Prostate gland (tissue), 2 donors: Measurements from ENCODE around the gene CD320. TPM values are rescaled to one million over a fixed set of nuclear protein-coding genes. Genes with fewer than 3 reads are reported as not detected.

Experiments
- DNase-seq: peaks from one replicate; pipeline ENCODE4 v3.0.0-alpha.2; 2019; ENCODE audit warnings: low spot score
- H3K27ac ChIP-seq, 2 donors: fragments of 200-600 bp; sonication (generic); 2 replicates each; pipeline ENCODE4 v1.5.1; 2017 to 2019
- H3K27me3 ChIP-seq: fragments of 200-600 bp; sonication (generic); replicated peaks from 2 replicates; pipeline ENCODE4 v1.5.1; 2019; ENCODE audit not compliant: insufficient read depth
- H3K36me3 ChIP-seq, 2 donors: fragments of 200-600 bp; sonication (generic); 1 replicate in 1 of 2; 2 replicates in 1 of 2; pipeline versions ENCODE4 v1.5.1 to v1.8.1; 2017 to 2019
- H3K4me1 ChIP-seq: fragments of 200-600 bp; sonication (generic); replicated peaks from 2 replicates; pipeline ENCODE4 v1.5.1; 2019
- H3K4me3 ChIP-seq, 2 donors: fragments of 200-600 bp; sonication (generic); 2 replicates each; pipeline ENCODE4 v1.5.1; 2017 to 2019
- H3K9me3 ChIP-seq: fragments of 200-600 bp; sonication (generic); 2 replicates; pipeline ENCODE4 v1.5.1; 2017
- CTCF ChIP-seq, 4 experiments: fragments of 200-600 bp in 2 of 4; fragments of 450-650 bp in 2 of 4; sonication (generic) in 2 of 4; IDR thresholded peaks; 1 replicate in 3 of 4; 2 replicates in 1 of 4; pipeline ENCODE4 v1.5.1; 2016 to 2019; ENCODE audit warnings: antibody characterized with exemption in 4 of 4, mild to moderate bottlenecking in 2 of 4, moderate library complexity in 2 of 4
- POLR2A ChIP-seq: fragments of 450-650 bp; IDR thresholded peaks from one replicate; pipeline ENCODE4 v1.6.1; 2016; ENCODE audit warnings: antibody characterized with exemption, mild to moderate bottlenecking
- POLR2AphosphoS5 ChIP-seq: sonication (generic); formaldehyde crosslinking; IDR thresholded peaks from one replicate; pipeline ENCODE4 v1.6.1; 2017; ENCODE audit warnings: antibody characterized with exemption
- WGBS: methylation state at CpG from one replicate; pipeline ENCODE4 v1.1.5; 2018; 5-methylcytosine and 5-hydroxymethylcytosine counted together
- intact Hi-C: fragments of 100-400 bp; cut with DNase I; formaldehyde crosslinking; loops from one replicate; pipeline ENCODE4 v1.14.2; 2022
- total RNA-seq, 2 donors: library from RNA; depleted of rRNA; stranded (reverse); fragments of >200 nt; gene quantifications; one replicate each; pipeline ENCODE4 v1.1.0, GENCODE V29; 2016

Gene CD320
- total RNA-seq, 2 donors from 2014 or later = 50.8 to 91.4 TPM

GRCh38 chr19:8335343-8336071, 27.3 kb upstream of the CD320 start:
- no peaks in the 10 kb centered on the region for H3K36me3 ChIP-seq
- peaks cover 2% of the 10 kb centered on the region for H3K4me1 ChIP-seq
- H3K9me3 ChIP-seq = no peaks in the 10 kb centered on the region
- intact Hi-C loops = no loop called here
- H3K27ac ChIP-seq = peak overlapping the region in 1 of 2 donors; percentile 23
- TF ChIP-seq POLR2A = no peak
- no peaks in the 10 kb centered on the region for H3K27me3 ChIP-seq
- WGBS = 12% methylated on average over 46 of the region's 79 CpGs
- no peak for DNase-seq
- peak overlapping the region; percentile 21 to 41 for H3K4me3 ChIP-seq

GRCh38 chr19:8334458-8335342, 26.5 kb upstream of the CD320 start:
- Histone ChIP-seq H3K27me3 (no peaks in the 10 kb centered on the region), H3K9me3 (no peaks in the 10 kb centered on the region), H3K4me3 (peak overlapping the region; percentile 21 to 41), H3K36me3 (no peaks in the 10 kb centered on the region), H3K27ac (peak overlapping the region in 1 of 2 donors; percentile 23), H3K4me1 (no peaks in the 10 kb centered on the region)
- intact Hi-C loops = no loop called here
- TF ChIP-seq POLR2A (no peak), CTCF (IDR thresholded peaks at IDR 0.05) (no peak), POLR2AphosphoS5 (no peak)
- peak; percentile 40 for DNase-seq
- 11% methylated on average over 87 of the region's 117 CpGs for WGBS

GRCh38 chr19:8333767-8334457, 25.8 kb upstream of the CD320 start:
- Histone ChIP-seq H3K9me3 (no peaks in the 10 kb centered on the region), H3K27me3 (no peaks in the 10 kb centered on the region), H3K4me1 (no peaks in the 10 kb centered on the region), H3K4me3 (no peak overlapping the region), H3K27ac (no peak overlapping the region), H3K36me3 (no peaks in the 10 kb centered on the region)
- 9% methylated on average over 47 of the region's 48 CpGs for WGBS
- intact Hi-C loops = no loop called here
- no peak for DNase-seq
- no peak for TF ChIP-seq POLR2AphosphoS5
- TF ChIP-seq POLR2A = no peak
- no peak for TF ChIP-seq CTCF (IDR thresholded peaks at IDR 0.05)

GRCh38 chr19:8332976-8333766, 25.0 kb upstream of the CD320 start:
- intact Hi-C loops = no loop called here
- Histone ChIP-seq H3K4me1 (no peaks in the 10 kb centered on the region), H3K27me3 (no peaks in the 10 kb centered on the region), H3K27ac (no peak overlapping the region), H3K9me3 (no peaks in the 10 kb centered on the region), H3K4me3 (no peak overlapping the region), H3K36me3 (no peaks in the 10 kb centered on the region)
- no peak for TF ChIP-seq POLR2A
- WGBS = 11% methylated on average over 51 of the region's 52 CpGs
- no peak for DNase-seq

- H3K4me1 ChIP-seq = no peaks in the 10 kb centered on the region
- DNase-seq = no peak
- H3K27me3 ChIP-seq = no peaks in the 10 kb centered on the region
- H3K27ac ChIP-seq = no peak overlapping the region
- no peak overlapping the region for H3K4me3 ChIP-seq
- TF ChIP-seq CTCF (IDR thresholded peaks at IDR 0.05) (no peak), POLR2AphosphoS5 (no peak), POLR2A (no peak)
- no peaks in the 10 kb centered on the region for H3K9me3 ChIP-seq
- no peaks in the 10 kb centered on the region for H3K36me3 ChIP-seq
- WGBS = 64% methylated on average over 8 of the region's 8 CpGs
- intact Hi-C loops = no loop called here
Observed at GRCh38 chr19:8331263-8331845, 23.2 kb upstream of the CD320 start.
